HCT116 (cell line): ENCODE measurements around the gene CA7. TPM values are rescaled to one million over a fixed set of nuclear protein-coding genes. Genes with fewer than 3 reads are reported as not detected.

ENCODE experiments used
- ATAC-seq: fragments of 200-7000 bp; cut with Tn5 transposase; 2 replicates; pipeline ENCODE4 v1.9.1; 2020; ENCODE audit warnings: mild to moderate bottlenecking, moderate library complexity
- BruUV-seq: library from RNA; stranded (reverse); fragments of 400-500 nt; replicated peaks from 2 replicates; lab custom pipeline; 2021; lab: Mats Ljungman, UMichigan
- CTCF ChIA-PET: fragments of 300-600 bp; sonication (Branson Sonifier 250); formaldehyde crosslinking; loops from one replicate; lab custom pipeline; 2021; ENCODE audit warnings: antibody characterized with exemption; lab: Charles Lee
- POLR2A ChIA-PET: fragments of 300-600, 350-600 bp; sonication (Branson Sonifier 250); formaldehyde crosslinking; loops from one replicate; lab custom pipeline; 2021; ENCODE audit warnings: antibody characterized with exemption; lab: Charles Lee
- RAD21 ChIA-PET, 2 experiments: fragments of 300-600 bp; sonication (Branson Sonifier 250); formaldehyde crosslinking; loops; one replicate each; lab custom pipeline; 2023; ENCODE audit warnings: low total read pairs in 2 of 2; ENCODE audit not compliant: uncharacterized antibody in 2 of 2, unreplicated experiment in 2 of 2, low non-redundant PET in 1 of 2; lab: Charles Lee
- DNase-seq: peaks from one replicate; pipeline ENCODE4 v3.0.0-alpha.2; 2010; ENCODE audit warnings: low read depth, low spot score
- H2AFZ ChIP-seq: fragments of 200-600 bp; shearing (Covaris generic), sonication (generic); 2 replicates; pipeline ENCODE4 v1.6.1; 2017; ENCODE audit warnings: low read depth, mixed run types, mixed read lengths, antibody characterized with exemption, low read length; ENCODE audit not compliant: poor library complexity, severe bottlenecking
- H3K27ac ChIP-seq: 2 replicates; pipeline ENCODE4 v1.5.1; 2012; ENCODE audit warnings: low read depth, low read length
- H3K27me3 ChIP-seq: fragments of 200-600 bp; sonication (generic); 2 replicates; pipeline ENCODE4 v1.6.1; 2016; ENCODE audit warnings: mixed run types, low read length, mixed read lengths; ENCODE audit not compliant: insufficient read depth
- H3K36me3 ChIP-seq, 2 experiments: fragments of 200-500 bp in 1 of 2; fragments of 200-600 bp in 1 of 2; sonication (Bioruptor generic) in 1 of 2; sonication (generic) in 1 of 2; 2 replicates each; pipeline versions ENCODE4 v1.5.1 to v1.6.1; 2014 to 2016; ENCODE audit warnings: low read length in 2 of 2, inconsistent platforms in 1 of 2, mixed read lengths in 1 of 2, mixed run types in 1 of 2; ENCODE audit not compliant: insufficient read depth in 2 of 2, control insufficient read depth in 1 of 2
- H3K4me1 ChIP-seq, 2 experiments: fragments of 200-600 bp in 1 of 2; sonication (generic) in 1 of 2; 2 replicates each; pipeline versions ENCODE4 v1.5.1 to v1.6.1; 2012 to 2017; ENCODE audit warnings: low read length in 2 of 2, inconsistent platforms in 1 of 2, mild to moderate bottlenecking in 1 of 2, mixed read lengths in 1 of 2, mixed run types in 1 of 2, moderate library complexity in 1 of 2; ENCODE audit not compliant: insufficient read depth in 2 of 2, control insufficient read depth in 1 of 2
- H3K4me2 ChIP-seq: fragments of 200-600 bp; sonication (generic); 2 replicates; pipeline ENCODE4 v1.6.1; 2017; ENCODE audit warnings: mixed run types, low read length, mixed read lengths
- H3K4me3 ChIP-seq, 2 experiments: fragments of 200-600 bp in 1 of 2; sonication (generic) in 1 of 2; replicated peaks in 1 of 2; 2 replicates each; pipeline ENCODE4 v1.5.1; 2011 to 2016; ENCODE audit warnings: low read length in 2 of 2, control low read depth in 1 of 2, low read depth in 1 of 2, mild to moderate bottlenecking in 1 of 2, mixed read lengths in 1 of 2, mixed run types in 1 of 2
- H3K79me2 ChIP-seq: fragments of 200-600 bp; sonication (generic); 2 replicates; pipeline ENCODE4 v1.6.1; 2017; ENCODE audit warnings: mild to moderate bottlenecking, mixed run types, low read length, moderate library complexity, mixed read lengths; ENCODE audit not compliant: insufficient read depth
- H3K9ac ChIP-seq: fragments of 200-600 bp; sonication (generic); 2 replicates; pipeline ENCODE4 v1.6.1; 2016; ENCODE audit warnings: low read length, mixed read lengths
- H3K9me2 ChIP-seq: fragments of 200-600 bp; sonication (generic), shearing (Covaris generic); 2 replicates; pipeline ENCODE4 v1.6.1; 2017; ENCODE audit warnings: mixed run types, mild to moderate bottlenecking, moderate library complexity; ENCODE audit not compliant: insufficient read depth
- H3K9me3 ChIP-seq, 2 experiments: fragments of 200-500 bp in 1 of 2; fragments of 200-600 bp in 1 of 2; sonication (Bioruptor generic) in 1 of 2; sonication (generic) in 1 of 2; 2 replicates each; pipeline ENCODE4 v1.6.1; 2014 to 2017; ENCODE audit warnings: low read length in 2 of 2, mixed read lengths in 2 of 2, inconsistent platforms in 1 of 2, low read depth in 1 of 2, mild to moderate bottlenecking in 1 of 2, mixed run types in 1 of 2, moderate library complexity in 1 of 2; ENCODE audit not compliant: control insufficient read depth in 1 of 2, insufficient read depth in 1 of 2
- H4K20me1 ChIP-seq: fragments of 200-600 bp; sonication (generic), shearing (Covaris generic); 2 replicates; pipeline ENCODE4 v1.6.1; 2017; ENCODE audit warnings: mixed run types, mild to moderate bottlenecking, moderate library complexity; ENCODE audit not compliant: insufficient read depth
- CBX3 ChIP-seq: IDR thresholded peaks from 2 replicates; pipeline ENCODE4 v1.6.1; 2012; ENCODE audit warnings: low read depth
- EGR1 ChIP-seq: IDR thresholded peaks from 2 replicates; pipeline ENCODE4 v1.6.1; 2012; ENCODE audit warnings: low read depth
- EZH2 ChIP-seq: fragments of 200-600 bp; sonication (generic); IDR thresholded peaks from 2 replicates; pipeline ENCODE4 v1.6.1; 2017; ENCODE audit warnings: antibody characterized with exemption, mixed run types
- EZH2phosphoT487 ChIP-seq: fragments of 200-600 bp; IDR thresholded peaks from 2 replicates; pipeline ENCODE4 v1.6.1; 2018; ENCODE audit warnings: antibody characterized with exemption, borderline replicate concordance
- JUND ChIP-seq: IDR thresholded peaks from 2 replicates; pipeline ENCODE4 v1.6.1; 2012
- POLR2A ChIP-seq: IDR thresholded peaks from 2 replicates; pipeline ENCODE4 v1.7.0; 2011; ENCODE audit warnings: borderline replicate concordance; ENCODE audit not compliant: insufficient read depth, insufficient read length; ENCODE audit errors: extremely low read depth
- POLR2AphosphoS5 ChIP-seq: IDR thresholded peaks from 2 replicates; pipeline ENCODE4 v1.6.1; 2011; ENCODE audit warnings: mild to moderate bottlenecking, low read depth, low read length, moderate library complexity
- RAD21 ChIP-seq: IDR thresholded peaks from 2 replicates; pipeline ENCODE4 v1.6.1; 2012; ENCODE audit warnings: low read depth, mild to moderate bottlenecking
- SIN3A ChIP-seq: IDR thresholded peaks from 2 replicates; pipeline ENCODE4 v1.6.1; 2012; ENCODE audit warnings: low read depth
- SP1 ChIP-seq: IDR thresholded peaks from 2 replicates; pipeline ENCODE4 v1.6.1; 2012; ENCODE audit warnings: low read depth
- SRF ChIP-seq: IDR thresholded peaks from 2 replicates; pipeline ENCODE4 v1.6.1; 2012; ENCODE audit warnings: low read depth
- TCF7L2 ChIP-seq: IDR thresholded peaks from 2 replicates; pipeline ENCODE4 v1.7.0; 2011; ENCODE audit warnings: borderline replicate concordance, inconsistent platforms; ENCODE audit not compliant: insufficient read depth, insufficient read length; ENCODE audit errors: extremely low read depth
- YY1 ChIP-seq: IDR thresholded peaks from 2 replicates; pipeline ENCODE4 v1.6.1; 2011; ENCODE audit warnings: low read length, low read depth, moderate library complexity, mild to moderate bottlenecking; ENCODE audit not compliant: insufficient replicate concordance; ENCODE audit errors: extremely low read depth
- ZNF274 ChIP-seq: fragments of 200-500 bp; sonication (Bioruptor generic); IDR thresholded peaks from 2 replicates; pipeline ENCODE4 v1.6.1; 2014; ENCODE audit warnings: mild to moderate bottlenecking, low read depth, low read length, inconsistent platforms
- intact Hi-C: fragments of 100-400 bp; cut with micrococcal nuclease; formaldehyde crosslinking; loops from 2 replicates; pipeline ENCODE4 v1.10.0; 2022
- total RNA-seq: library from RNA; stranded (reverse); gene quantifications from one replicate; pipeline ENCODE4 v1.2.1, GENCODE V29; 2021; ENCODE audit not compliant: unreplicated experiment
- TF ChIP-seq, protein P1 (sequence below): IDR thresholded peaks from 2 replicates; pipeline ENCODE4 v1.6.1; 2011; ENCODE audit warnings: mild to moderate bottlenecking, low read length, moderate library complexity; ENCODE audit not compliant: insufficient replicate concordance; ENCODE audit errors: extremely low read depth
- TF ChIP-seq, protein P2 (sequence below): IDR thresholded peaks from 2 replicates; pipeline ENCODE4 v1.6.1; 2012
- TF ChIP-seq, protein P3 (sequence below): IDR thresholded peaks from 2 replicates; pipeline ENCODE4 v1.6.1; 2012

CA7 gene
- total RNA-seq, 1 experiment from 2014 or later, result not detected

DNA sequence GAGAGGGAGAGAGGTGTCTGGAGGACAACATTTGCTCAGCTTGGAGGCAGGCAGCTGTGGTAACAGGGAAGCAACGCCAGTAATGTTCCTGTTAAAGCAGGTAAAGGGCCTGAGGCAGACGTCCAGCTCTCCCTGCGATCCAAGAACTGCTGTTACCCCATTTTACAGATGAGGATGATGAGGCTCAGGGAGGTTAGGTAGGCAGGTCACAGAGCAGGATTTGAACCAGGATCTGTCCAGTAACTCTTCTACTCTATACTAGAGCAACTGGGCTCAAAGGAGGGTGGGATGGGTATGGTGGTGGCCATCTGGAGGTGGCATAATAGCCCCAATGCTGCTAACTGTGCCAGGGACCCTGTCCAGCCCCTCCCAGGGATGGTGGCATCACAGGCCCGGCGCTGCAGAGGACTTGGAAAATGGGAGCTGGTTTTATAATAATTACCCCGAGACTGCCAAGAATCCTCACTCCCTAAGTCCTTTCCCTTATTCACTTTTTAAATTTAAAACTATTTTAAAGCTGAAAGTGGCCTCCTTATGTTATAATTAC is 12.0 kb downstream of the CA7 start:
- TF ChIP-seq POLR2AphosphoS5 (no peak), POLR2A (no peak), EZH2 (no peak), SRF (no peak), EZH2phosphoT487 (no peak), SP1 (no peak), SIN3A (no peak), RAD21 (no peak), TCF7L2 (no peak), JUND (no peak), YY1 (no peak), CBX3 (no peak), ZNF274 (no peak), EGR1 (no peak)
- TF ChIP-seq, protein P1, sequence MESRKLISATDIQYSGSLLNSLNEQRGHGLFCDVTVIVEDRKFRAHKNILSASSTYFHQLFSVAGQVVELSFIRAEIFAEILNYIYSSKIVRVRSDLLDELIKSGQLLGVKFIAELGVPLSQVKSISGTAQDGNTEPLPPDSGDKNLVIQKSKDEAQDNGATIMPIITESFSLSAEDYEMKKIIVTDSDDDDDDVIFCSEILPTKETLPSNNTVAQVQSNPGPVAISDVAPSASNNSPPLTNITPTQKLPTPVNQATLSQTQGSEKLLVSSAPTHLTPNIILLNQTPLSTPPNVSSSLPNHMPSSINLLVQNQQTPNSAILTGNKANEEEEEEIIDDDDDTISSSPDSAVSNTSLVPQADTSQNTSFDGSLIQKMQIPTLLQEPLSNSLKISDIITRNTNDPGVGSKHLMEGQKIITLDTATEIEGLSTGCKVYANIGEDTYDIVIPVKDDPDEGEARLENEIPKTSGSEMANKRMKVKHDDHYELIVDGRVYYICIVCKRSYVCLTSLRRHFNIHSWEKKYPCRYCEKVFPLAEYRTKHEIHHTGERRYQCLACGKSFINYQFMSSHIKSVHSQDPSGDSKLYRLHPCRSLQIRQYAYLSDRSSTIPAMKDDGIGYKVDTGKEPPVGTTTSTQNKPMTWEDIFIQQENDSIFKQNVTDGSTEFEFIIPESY, result no peak
- TF ChIP-seq, protein P2, sequence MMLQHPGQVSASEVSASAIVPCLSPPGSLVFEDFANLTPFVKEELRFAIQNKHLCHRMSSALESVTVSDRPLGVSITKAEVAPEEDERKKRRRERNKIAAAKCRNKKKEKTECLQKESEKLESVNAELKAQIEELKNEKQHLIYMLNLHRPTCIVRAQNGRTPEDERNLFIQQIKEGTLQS, result no peak
- TF ChIP-seq, protein P3, sequence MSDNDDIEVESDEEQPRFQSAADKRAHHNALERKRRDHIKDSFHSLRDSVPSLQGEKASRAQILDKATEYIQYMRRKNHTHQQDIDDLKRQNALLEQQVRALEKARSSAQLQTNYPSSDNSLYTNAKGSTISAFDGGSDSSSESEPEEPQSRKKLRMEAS, result no peak
- H3K9me3 ChIP-seq, result no peaks in the 10 kb centered on the region
- H2AFZ ChIP-seq, result no peak overlapping the region

More for the DNA sequence above, 12.0 kb downstream of the CA7 start:
- DNase-seq (no peak), ATAC-seq (no peak)
- no TSS peak for BruUV-seq
- Histone ChIP-seq H3K9ac (no peak overlapping the region), H3K4me2 (no peak overlapping the region), H3K79me2 (no peaks in the 10 kb centered on the region), H3K27ac (no peak overlapping the region), H3K4me1 (peaks cover 12 to 14% of the 10 kb centered on the region in 2 experiments), H3K36me3 (no peaks in the 10 kb centered on the region), H3K4me3 (no peak overlapping the region), H3K27me3 (no peaks in the 10 kb centered on the region), H3K9me2 (no peaks in the 10 kb centered on the region), H4K20me1 (no peaks in the 10 kb centered on the region)
- CTCF ChIA-PET, result interaction anchor here (1.0 to 1.4 kb wide), 2 partner anchors 12 to 16 kb away, joined by 3 to 6 read pairs; no protein-coding TSS in a partner anchor
- RAD21 ChIA-PET, result no interaction called here
- POLR2A ChIA-PET, result interaction anchor here (1.0 kb wide), 1 partner anchor 17 kb away, joined by 4 read pairs; no protein-coding TSS in a partner anchor
- intact Hi-C loops, result no loop called here
